Activated T-cell treated with anti-CD3 and anti-CD28 coated beads for 24 hours (primary cell): Measurements from ENCODE around the gene ETV3L.

Experiments
- DNase-seq: peaks from one replicate; pipeline ENCODE4 v3.0.0-alpha.2; 2020; ENCODE audit warnings: low read depth

ETV3L gene

DNA sequence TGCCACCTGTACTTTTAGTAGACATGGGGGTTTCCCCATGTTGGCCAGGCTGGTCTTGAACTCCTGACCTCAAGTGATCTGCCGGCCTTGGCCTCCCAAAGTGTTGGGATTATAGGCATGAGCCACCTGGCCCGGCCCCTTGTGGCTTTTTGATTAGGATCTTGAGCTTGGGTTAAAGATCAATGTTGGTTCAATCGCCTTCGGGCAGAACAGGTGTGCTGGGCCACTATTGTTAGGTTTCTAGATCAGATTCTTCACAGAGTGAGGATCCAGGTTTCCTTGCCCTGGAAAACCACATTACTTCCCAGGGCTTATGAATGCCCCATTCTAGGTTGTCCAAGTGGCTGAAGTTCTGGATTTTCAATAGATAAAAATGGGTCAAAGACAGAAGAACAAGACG, 32.5 kb upstream of the ETV3L start:
- DNase-seq: no peak

DNA sequence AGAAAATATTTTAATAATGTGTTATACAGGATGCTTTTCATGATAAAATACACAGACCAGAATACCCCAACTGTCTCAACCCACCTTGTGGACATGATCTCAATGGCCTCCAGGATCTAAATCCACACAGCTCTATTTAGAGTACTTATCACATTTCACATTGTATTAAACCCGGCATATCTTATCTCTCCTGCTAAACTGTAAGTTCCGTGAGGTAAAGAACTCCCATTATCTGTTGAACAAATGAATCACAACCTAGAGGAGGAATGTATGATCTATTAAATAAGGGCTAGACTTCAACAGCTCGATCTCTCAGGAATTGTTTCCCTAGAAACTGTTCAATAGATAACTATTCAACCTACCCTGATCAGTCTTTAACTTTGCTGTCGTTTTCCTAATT, 31.7 kb upstream of the ETV3L start:
- no peak for DNase-seq

DNA sequence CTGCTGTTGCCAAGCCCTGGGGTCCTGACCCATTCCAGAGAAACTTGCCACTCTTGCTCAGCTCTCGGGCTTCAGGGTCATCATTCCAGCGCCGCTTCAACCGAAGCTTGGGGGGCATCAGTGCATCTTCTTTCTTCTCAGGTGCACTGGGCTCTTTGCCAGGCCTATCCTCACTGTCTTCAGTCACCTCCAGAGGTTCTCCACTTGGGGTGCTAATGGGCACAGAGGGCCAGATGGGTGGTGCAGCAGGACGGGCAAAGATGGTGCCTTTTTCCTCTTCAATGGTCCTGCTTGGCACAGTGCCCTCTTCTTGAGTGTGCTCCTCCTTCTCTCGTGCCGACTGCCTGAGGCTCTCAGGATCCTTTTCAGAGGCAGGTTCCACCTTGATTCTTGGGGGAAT, 25.2 kb upstream of the ETV3L start:
- DNase-seq: no peak

DNA sequence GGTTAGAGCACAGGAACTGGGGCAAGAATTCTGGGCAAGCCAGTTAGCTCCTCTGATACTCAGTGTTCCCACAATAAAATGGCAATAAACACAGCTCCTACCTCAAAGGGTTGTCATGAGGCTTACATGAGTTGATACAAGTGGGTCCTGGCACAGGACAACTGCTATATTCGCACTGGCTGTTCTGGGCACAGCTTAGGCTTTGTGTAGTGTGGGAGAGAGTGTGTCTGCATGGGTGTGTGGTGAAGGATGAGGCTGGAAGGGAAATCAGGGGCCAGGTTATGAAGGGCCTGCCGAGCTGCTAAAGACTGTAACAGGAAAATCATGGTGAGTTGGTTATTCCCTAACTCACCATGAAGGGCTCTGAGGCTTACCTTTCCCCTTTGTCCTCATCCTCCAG, 19.8 kb upstream of the ETV3L start:
- DNase-seq: no peak

DNA sequence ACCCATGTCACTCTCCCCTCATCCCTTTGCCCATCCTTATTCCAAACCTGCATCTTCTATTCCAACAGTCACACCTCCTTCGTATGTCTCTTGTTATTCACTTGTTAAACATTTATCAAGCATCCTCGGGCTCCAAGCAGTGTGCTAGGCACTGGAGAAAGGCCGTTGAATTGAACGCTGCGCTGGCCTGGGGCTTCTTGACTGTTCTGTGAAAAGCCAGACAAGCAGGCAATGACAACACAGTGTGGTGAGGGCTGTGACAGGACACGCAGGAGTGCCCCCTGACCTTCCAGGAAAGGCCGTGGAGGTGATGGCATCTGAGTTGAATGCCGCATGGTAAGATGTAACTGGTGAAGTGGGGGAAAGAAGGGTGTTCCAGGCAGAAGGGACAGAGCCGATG, 19.4 kb upstream of the ETV3L start:
- no peak for DNase-seq

DNA sequence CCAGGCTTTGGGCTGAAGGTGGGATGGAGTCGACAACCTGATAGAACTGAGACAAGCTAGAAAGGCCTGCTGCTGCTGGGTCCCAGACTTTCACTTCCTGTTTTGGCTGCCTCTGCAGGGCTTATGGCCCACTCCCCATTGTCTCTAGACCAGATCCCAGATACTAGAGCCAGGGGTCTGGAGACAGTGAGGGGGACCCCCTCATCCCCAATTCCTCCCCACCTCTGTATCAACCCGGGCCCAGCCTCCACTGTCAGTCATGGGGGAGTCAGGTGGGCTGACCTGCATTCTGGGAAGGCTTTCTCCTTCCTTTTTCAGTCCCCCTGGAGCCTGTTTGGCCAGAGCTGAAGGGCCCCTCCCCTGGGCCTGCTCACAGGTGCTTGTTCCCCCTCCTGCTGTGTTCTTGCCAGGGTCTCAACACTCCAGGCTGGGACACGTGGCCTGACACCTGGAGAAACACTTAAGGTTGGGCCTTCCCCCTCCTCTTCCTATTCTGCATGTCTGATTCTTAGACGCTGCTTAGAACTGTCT, 18.0 kb upstream of the ETV3L start:
- DNase-seq: no peak

DNA sequence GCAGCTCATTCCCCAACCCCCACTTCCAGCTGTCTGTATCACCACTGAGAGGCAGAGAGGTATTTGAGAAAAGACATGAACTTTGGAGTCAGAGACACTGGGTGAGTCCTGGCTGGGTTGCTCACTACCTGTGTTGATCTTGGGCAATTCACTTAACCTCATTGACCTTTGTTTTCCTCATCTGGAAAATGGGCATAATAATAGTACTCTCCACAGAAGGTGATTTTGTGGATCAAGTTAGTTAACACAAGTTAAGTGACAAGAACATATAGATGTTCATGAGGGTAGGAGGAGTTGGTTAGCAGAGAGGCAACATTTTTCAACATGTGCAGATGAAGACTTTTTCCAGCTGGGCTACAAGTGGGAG, 17.1 kb upstream of the ETV3L start:
- no peak for DNase-seq

DNA sequence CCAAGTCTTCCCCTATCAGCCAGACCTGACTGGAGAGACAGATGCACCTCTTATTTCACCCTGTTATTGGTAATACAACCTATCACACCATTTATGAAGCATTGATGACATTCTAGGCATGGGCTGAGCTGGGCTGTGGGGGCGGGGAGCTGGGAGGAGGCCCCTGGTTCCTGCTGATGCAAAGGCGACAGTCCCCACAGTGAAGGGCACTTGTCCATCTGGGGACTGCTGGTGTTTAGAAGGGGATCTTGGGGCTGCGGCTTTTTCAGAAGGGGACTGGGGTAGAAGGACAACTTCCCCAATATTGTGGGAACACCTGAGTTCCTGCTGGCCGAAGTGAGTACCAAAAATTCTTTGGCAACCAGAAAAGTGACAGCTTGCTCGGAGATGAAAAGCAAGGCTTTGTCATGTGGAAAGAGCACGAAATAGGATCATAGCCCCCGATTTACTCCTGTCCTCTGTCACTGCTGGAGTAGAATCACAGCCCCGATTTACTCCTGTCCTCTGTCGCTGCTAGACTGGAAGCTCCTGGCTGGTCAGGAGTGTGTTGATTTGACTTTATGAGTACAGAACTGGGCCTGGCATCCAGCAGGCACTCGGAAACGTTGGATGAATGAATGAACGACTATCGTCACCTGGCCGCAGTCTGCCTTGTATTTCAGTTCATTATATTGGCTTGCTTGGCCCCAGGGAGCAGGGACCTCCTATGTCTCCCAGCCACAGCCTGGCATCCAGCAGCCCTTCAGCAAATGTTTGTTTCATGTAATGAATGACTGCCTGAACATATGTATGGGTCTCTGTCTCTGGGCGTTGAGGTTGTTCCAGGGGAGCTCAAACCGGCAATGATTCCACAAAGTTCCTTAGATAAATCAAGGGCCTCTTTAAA, 16.5 kb upstream of the ETV3L start:
- DNase-seq: no peak

DNA sequence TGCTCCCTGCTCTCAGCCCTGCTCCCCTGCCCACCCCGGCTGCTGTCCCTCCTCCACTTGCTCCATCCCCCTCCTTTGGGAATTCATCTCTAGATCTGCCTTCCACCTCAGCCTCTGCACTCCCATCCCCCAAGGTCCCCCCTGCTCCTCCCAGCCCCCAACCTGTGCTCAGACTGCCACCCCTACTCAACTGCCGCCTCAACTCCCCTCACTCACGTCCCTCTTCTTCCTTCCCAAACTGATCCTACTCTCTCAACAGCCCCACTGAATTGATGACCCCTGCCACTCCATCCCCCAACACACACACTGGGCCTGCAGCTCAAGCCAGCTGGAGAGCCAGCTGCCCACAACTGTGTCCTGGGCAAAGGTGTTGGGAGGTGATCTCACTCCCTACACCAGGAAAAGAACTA, 15.8 kb upstream of the ETV3L start:
- DNase-seq: no peak

DNA sequence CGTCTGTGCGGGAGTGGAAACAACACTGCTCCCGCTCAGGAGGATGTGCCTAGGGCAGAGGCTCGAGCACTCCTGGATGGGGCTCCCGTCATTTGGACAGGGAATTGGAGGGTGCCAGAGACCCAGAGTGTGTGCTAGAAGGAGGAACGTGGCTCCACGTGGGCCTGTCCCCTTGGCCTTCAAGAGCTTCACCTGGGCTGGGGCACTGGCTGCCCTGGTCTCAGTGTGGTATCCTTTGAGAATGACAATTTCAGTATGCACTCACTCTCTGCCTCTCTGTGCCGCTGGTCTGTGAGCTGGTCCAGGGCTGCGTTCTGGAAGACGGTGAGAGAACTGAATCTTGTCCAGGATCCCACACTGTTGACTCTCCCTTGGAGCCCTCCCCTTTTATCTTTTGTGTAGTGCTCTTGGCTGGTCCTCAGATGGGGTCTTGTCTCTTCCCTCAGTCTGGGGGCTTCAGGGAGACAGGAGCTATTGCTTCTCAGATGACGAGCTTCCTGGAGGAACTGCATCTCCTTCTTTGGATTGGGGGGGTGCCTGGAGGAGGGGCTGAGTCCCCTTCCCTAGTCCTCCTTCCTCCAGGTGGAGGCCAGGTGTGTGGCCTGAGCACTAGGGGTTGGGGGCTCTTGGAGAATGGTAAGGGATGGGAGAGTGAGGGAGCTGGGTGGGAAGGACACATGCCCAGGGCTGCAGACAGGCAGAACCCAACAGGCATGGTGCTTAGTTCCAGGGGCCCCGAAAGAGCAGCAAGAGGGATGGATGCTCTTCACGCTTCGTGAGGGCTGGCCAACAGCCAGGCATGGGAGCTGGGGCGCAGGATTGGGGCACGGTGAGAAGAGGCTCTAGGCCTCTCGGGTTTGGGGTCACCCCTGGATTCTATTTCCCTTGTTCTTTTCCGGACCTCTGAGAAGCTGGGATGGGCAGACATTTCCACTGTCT, 14.8 kb upstream of the ETV3L start:
- DNase-seq: no peak

DNA sequence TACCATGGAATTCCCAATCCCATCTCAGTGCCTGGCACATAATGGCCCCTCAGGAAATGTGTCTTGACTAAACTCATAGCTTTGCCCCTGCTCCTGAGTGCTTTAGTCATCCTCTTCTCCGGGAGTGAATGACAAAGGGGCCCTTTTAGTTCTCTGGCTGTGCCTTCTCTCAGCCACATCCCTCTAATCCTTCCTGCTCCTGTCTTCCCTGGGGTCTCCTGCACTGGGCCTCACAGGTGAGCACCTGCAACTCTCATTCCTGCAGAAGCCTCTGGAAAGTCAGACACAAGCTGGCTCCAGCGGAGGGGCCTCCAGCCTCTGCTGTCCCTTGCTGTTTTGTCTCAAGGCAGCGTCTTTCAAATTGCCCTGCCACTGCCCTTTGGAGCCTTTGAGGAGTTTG, 14.0 kb upstream of the ETV3L start:
- DNase-seq: no peak

DNA sequence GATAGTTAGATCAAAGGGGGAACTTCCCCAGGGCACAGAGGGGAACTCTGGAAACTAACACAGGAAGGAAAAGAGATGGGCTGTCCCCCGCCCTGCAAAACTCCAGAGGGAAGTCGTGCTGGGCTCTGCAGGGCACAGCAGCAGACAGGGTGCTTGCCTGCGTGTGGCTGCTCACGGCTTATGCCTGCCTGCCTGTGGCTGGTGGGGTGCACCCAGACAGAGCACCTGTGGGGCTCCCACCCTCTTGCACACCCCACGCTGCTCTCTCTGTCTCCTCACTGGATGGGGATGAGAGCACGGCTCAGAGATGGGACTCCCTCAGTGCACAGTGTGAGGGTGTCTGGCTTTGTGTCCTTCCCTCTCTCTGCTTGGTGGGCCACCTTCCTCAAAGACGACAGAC, 13.5 kb upstream of the ETV3L start:
- DNase-seq: no peak

DNA sequence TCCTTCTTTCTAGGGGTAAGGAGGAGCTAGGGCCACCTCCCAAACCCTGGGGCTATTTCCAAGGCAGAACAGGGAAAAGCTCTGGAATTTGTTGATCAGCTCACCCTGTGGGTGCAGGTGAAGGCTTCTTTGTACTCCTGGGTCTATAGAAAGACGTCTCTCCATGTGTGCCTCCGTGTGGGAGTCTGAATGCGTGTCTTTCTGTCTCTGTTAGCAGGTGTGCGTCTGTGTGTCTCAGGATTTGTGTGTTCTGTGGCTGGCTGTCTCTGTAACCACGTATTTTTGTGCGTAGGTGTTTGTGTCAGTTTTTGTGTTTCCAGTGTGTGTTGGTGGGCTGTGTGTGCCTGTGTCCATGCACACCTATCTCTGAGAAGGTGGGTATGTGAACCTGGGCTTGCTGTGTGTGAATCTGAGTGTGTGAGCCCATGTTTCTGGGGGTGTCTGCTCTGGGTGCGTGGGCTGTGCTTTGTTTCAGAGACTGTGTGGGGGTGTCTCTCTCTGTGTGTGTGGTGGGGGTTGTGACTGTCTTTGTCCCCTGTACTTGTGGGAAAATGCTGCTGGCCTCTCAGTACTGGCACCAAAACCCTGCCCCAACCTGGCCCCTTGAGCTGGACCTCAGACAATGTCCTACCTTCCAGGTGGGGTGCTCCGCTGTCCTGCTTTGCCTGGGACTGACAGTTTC, 12.7 kb upstream of the ETV3L start:
- no peak for DNase-seq

DNA sequence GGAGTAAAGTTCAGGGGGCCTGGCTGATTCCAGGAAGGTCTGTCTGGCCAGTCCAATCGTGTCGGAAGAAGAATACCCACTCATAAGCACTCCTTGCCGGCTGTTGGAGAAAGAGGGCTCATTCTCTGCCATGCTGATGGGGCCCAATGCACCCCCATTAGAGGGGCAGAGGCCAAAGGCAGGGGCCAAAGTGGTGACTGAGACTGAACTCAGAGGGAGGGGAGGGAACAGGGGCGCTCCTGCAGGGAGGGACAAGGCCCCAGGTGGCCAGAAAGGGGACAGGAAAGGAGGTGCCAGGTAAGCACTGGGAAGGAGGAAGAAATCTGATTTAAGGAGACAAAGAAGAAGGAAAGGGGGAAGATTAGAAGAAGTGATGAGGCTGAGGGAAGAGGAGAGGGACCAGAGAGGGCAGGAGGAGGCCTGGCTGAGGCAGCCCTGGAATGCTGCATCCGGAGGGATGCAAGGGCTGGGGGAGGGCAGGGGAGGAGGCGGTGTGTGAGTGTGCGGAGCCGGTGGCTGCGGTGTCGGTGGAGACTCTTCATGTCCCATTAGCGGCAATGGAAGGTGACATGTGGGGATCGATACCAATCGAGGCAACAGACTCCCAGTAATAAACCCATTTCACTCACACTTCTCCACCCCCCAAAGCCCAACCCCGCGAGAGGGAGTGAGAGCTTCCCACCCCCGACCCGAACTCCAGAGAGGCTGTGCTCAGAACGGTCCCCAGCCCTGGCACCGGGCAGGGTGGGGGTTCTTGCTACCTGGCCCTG, 12.0 kb upstream of the ETV3L start:
- no peak for DNase-seq

DNA sequence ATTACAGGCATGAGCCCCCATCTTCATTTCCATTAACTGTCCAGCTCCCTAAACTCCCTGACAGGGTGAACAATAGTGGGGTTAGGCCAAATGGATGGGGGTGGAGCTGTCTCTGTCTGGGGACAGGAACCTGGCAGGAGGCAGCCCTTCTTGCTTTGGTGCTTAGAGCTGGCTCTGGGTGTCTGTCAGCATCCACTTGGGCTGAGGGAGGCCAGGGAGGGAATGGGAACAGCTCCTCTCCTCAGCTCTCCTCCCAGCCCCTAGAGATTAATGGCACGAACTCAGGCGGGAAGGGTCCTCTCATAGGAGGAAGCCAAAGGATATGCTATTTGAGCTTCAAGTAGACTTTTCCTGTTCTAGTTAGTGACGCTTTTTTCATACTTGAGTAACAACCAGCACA, 11.1 kb upstream of the ETV3L start:
- DNase-seq: no peak

DNA sequence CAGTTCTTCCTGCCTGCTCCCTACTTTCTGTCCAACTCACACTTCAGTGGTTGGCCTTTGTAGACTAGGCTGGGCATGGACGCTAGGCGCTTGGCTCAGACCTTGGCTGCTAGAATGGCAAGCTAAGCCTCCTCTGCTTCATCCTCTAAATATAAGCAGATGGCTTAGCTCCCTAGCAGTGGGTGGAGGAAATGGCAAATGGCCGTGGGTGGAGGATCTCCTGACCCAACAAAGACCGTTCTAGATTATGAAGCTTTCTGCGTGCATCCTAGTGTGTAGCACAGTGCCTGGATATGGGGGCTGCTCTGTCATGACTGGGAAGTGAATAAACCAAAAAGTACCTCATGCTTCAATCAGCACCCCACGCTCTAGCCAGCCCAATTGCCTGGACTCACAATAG, 10.4 kb upstream of the ETV3L start:
- no peak for DNase-seq

DNA sequence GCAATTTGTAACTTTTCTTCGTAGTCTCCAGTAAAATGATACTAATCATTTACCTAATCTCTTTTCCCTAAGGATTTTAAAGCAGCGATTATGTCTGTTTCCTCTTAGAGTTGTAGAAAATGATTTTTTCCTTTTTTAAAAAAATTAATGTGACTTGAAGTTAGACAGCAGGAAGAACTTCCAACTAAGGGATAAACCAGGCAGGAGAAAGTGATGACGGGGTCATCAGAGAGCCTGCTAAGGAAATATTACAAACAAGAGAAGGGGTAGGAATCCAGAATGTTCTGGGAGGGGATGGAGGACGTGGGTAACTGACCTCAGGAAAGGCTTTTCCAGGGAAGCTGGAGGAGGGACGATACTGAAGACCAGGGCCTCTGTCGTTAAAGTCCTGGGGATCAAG, 8.8 kb upstream of the ETV3L start:
- no peak for DNase-seq

DNA sequence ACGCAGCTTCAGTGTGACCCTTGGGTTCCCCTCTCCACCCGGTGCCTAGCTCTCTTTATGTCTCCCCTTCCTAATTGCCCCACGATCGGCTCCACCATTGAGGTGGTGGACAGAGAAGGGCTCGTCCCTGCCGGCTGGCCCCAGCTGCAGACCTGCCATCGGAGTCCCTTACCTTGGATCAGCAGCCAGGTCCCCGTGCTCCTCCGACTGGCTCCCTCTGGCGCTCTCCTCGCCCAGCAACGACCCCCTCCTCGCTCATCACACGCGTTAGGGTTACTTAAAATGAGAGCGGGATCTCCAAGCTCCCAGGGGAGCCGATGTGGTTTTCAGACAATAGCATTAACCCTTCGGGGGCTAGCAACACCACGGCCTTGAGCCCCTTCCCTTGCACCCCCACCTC, 8.1 kb upstream of the ETV3L start:
- no peak for DNase-seq

DNA sequence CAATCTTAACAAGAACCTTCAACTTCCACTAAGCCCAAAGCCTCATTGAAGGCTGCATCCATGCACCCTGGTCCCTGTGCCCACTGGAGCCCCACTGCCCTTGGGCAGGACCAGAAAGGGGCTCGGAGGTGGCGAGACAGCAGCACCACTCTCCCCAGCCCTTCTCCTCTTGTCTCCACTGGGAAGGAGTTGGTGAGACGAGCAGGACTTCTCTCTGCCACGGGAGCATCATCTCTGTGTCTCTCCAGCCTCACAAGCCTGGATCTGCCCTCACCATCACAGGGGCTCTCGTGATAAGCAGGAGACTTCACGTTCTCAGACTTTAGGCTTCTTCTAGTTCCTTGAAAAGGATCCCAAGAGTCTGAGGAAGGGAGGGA, 7.2 kb upstream of the ETV3L start:
- no peak for DNase-seq

DNA sequence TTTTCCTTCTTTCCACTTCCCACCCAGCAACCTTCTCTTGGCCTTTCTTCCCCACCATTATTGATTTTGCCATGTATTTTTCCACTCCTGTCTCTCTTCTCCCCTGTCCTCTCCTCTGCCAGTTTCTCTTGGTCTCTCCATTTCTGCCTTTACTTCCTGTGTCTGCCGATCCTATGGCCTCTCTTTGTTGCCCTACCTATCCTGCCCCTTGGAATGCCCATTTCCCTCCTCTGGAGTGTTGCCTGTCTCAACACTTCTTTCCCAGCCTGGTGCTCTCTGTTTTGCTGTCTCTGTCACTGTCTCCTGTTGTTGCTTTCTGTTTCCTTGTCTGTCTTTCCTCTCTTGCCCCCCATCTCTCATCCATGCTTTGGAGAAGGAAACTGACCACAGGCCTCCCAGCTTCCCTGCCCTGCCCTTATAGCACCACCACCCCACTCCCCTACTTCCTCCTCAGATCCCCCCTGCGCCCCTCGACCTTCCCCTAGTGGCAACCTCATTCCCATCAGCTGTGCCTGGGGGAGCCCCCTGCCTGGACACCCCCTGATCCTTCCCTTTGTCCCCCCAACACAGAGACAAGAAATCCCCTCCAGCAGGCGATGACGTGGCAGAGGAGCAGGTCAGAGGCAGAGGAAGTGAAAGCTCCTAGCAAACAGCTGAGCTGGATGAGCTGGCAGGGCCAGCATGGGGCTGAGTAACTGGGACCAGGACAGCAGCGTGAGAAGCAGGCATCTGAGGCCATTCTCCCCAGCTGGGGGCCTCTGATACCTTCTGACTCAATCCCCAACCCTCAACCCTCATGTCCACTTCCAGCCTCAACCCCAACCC, 6.6 kb upstream of the ETV3L start:
- DNase-seq: no peak
